Astrocyte (in vitro differentiated cells and primary cell): Measurements from ENCODE around the gene AURKAIP1. TPM values are rescaled to one million over a fixed set of nuclear protein-coding genes. Genes with fewer than 3 reads are reported as not detected.

ENCODE experiments used
- DNase-seq: peaks from one replicate; pipeline ENCODE4 v3.0.0-alpha.2; 2010; ENCODE audit warnings: low read depth
- FAIRE-seq: peaks from 2 replicates; lab custom pipeline; 2011; peaks lifted over from hg19 to GRCh38; lab: Jason Lieb, UNC
- H2AFZ ChIP-seq: 2 replicates; pipeline ENCODE4 v1.6.0; 2012; ENCODE audit warnings: low read depth, low read length, inconsistent platforms
- H3K27ac ChIP-seq: 2 replicates; pipeline ENCODE4 v1.5.1; 2011; ENCODE audit warnings: low read depth, low read length, inconsistent platforms
- H3K27me3 ChIP-seq: 2 replicates; pipeline ENCODE4 v1.6.0; 2011; ENCODE audit warnings: low read length, inconsistent platforms; ENCODE audit not compliant: insufficient read depth
- H3K36me3 ChIP-seq: 2 replicates; pipeline ENCODE4 v1.5.1; 2011; ENCODE audit warnings: low read length, inconsistent platforms; ENCODE audit not compliant: insufficient read depth
- H3K4me1 ChIP-seq: 2 replicates; pipeline ENCODE4 v1.5.1; 2011; ENCODE audit warnings: low read length, inconsistent platforms; ENCODE audit not compliant: insufficient read depth
- H3K4me2 ChIP-seq: 2 replicates; pipeline ENCODE4 v1.6.0; 2012; ENCODE audit warnings: low read length, inconsistent platforms
- H3K4me3 ChIP-seq: 2 replicates; pipeline ENCODE4 v1.5.1; 2011; ENCODE audit warnings: low read depth, mild to moderate bottlenecking, low read length, inconsistent platforms; ENCODE audit not compliant: insufficient read depth
- H3K79me2 ChIP-seq: 2 replicates; pipeline ENCODE4 v1.6.0; 2012; ENCODE audit warnings: mild to moderate bottlenecking, low read length, inconsistent platforms; ENCODE audit not compliant: insufficient read depth
- H3K9ac ChIP-seq: 2 replicates; pipeline ENCODE4 v1.6.0; 2012; ENCODE audit warnings: mild to moderate bottlenecking, low read length, inconsistent platforms
- H3K9me3 ChIP-seq: 2 replicates; pipeline ENCODE4 v1.5.1; 2012; ENCODE audit warnings: low read depth, mild to moderate bottlenecking, low read length, inconsistent platforms; ENCODE audit not compliant: insufficient read depth
- H4K20me1 ChIP-seq: 2 replicates; pipeline ENCODE4 v1.6.0; 2012; ENCODE audit warnings: low read length, inconsistent platforms; ENCODE audit not compliant: insufficient read depth
- H3K27ac Mint-ChIP-seq: one replicate; pipeline ENCODE4 v1.8.0; 2021; ENCODE audit warnings: mild to moderate bottlenecking, mixed read lengths; ENCODE audit not compliant: unreplicated experiment
- H3K27me3 Mint-ChIP-seq: one replicate; pipeline ENCODE4 v1.8.0; 2021; ENCODE audit warnings: low read depth, mixed read lengths; ENCODE audit not compliant: unreplicated experiment
- H3K36me3 Mint-ChIP-seq: one replicate; pipeline ENCODE4 v1.8.0; 2021; ENCODE audit warnings: low read depth, mixed read lengths; ENCODE audit not compliant: unreplicated experiment
- H3K4me1 Mint-ChIP-seq: one replicate; pipeline ENCODE4 v1.8.0; 2021; ENCODE audit warnings: low read depth, mixed read lengths; ENCODE audit not compliant: unreplicated experiment
- H3K4me3 Mint-ChIP-seq: one replicate; pipeline ENCODE4 v1.8.0; 2021; ENCODE audit warnings: mild to moderate bottlenecking, moderate library complexity, mixed read lengths; ENCODE audit not compliant: unreplicated experiment
- H3K9me3 Mint-ChIP-seq: one replicate; pipeline ENCODE4 v1.8.0; 2021; ENCODE audit warnings: mild to moderate bottlenecking, mixed read lengths; ENCODE audit not compliant: unreplicated experiment
- CTCF ChIP-seq: IDR thresholded peaks from 2 replicates; pipeline ENCODE4 v1.5.1; 2011; ENCODE audit warnings: low read depth, mild to moderate bottlenecking, inconsistent platforms, low read length, moderate library complexity; ENCODE audit not compliant: insufficient read depth
- EZH2 ChIP-seq: IDR thresholded peaks from 2 replicates; pipeline ENCODE4 v1.6.1; 2012; ENCODE audit warnings: mild to moderate bottlenecking, low read length, inconsistent platforms; ENCODE audit not compliant: insufficient read depth
- total RNA-seq: library from RNA; stranded (reverse); gene quantifications from 2 replicates; pipeline ENCODE4 v1.2.1, GENCODE V29; 2021

Gene AURKAIP1
- total RNA-seq, 1 donor from 2014 or later, result 135 TPM

DNA sequence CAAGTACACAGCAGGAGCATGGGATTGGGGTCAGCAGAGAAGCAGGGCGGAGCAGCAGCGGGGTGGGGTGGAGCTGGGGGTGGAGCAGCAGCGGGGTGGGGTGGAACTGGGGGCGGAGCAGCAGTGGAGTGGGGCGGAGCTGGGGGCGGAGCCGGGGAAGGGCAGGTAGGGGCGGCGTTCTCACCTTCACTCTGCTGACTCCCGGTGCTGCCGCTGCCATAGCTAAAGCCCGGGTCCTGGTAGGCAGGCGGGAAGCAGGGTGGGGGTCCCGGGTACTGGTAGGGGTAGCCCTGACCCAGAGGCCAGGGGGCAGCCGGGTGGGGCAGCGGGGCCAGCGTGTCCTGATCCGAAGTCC lies 37.2 kb downstream of the AURKAIP1 start:
- no peak overlapping the region for H3K9ac ChIP-seq
- H3K9me3 Mint-ChIP-seq, result no peaks in the 10 kb centered on the region
- DNase-seq (no peak), FAIRE-seq (no peak)
- H3K4me1 Mint-ChIP-seq, result peaks cover 2% of the 10 kb centered on the region
- H3K4me2 ChIP-seq, result no peak overlapping the region
- no peaks in the 10 kb centered on the region for H3K27me3 Mint-ChIP-seq
- H3K4me3 Mint-ChIP-seq, result no peak overlapping the region
- no peak for TF ChIP-seq CTCF
- no peak for TF ChIP-seq EZH2
- H3K27ac ChIP-seq, result no peak overlapping the region
- H3K36me3 Mint-ChIP-seq, result no peaks in the 10 kb centered on the region
- H4K20me1 ChIP-seq, result peaks cover 40% of the 10 kb centered on the region
- H3K4me3 ChIP-seq, result no peak overlapping the region
- H3K9me3 ChIP-seq, result no peaks in the 10 kb centered on the region
- no peak overlapping the region for H3K27ac Mint-ChIP-seq
- H3K36me3 ChIP-seq, result peaks cover 8% of the 10 kb centered on the region
- no peak overlapping the region for H2AFZ ChIP-seq
- peaks cover 18% of the 10 kb centered on the region for H3K79me2 ChIP-seq
- H3K4me1 ChIP-seq, result peaks cover 3% of the 10 kb centered on the region
- H3K27me3 ChIP-seq, result no peaks in the 10 kb centered on the region

DNA sequence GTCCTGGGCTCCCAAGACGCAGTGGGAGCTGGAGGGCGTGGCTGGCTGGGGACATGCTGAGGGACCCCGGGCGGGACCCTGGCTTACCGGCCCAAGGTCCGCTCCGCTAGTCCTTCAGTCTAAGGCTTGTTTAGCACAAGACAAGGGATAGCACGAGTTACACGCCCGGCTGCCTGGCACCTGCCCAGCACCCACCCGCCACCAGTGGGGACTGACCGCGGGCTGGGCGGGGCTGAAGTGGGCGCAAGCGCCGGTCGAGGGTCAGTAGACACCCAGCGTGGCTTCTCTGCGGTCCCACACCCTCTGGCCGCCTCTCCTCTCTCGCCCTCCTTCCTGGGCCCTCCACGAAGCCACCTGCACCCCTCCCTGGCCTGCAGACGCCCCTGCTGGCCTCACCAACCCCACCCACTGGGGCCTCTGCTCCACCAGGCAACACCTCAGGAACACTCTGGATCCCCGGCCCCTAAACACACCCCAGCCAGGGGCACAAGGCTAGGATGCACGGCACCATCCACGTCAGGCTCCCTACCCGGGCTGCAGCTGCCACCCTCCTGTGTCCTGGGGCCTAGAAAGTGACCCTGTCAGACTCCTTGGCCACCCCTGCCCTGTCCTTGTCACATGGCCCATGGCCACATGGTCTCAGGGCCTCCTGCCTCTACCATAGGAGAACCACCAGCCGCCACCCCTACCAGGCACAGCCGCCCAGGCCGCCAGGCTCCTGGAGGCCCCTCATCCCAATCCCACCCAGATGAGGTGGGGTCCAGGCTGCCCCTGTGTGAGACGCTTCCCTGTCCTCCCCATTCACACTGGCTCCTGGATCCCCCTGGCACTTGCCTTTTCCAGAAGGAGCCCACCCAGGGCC lies 37.8 kb downstream of the AURKAIP1 start:
- H3K36me3 Mint-ChIP-seq, result no peaks in the 10 kb centered on the region

More for the DNA sequence above, 37.8 kb downstream of the AURKAIP1 start:
- H3K9me3 ChIP-seq, result no peaks in the 10 kb centered on the region
- Mint-ChIP-seq H3K4me3 (no peak overlapping the region), H3K9me3 (no peaks in the 10 kb centered on the region), H3K27me3 (no peaks in the 10 kb centered on the region), H3K27ac (no peak overlapping the region), H3K4me1 (peaks cover 2% of the 10 kb centered on the region)
- H3K36me3 ChIP-seq, result peaks cover 8% of the 10 kb centered on the region
- DNase-seq, result no peak
- H3K4me1 ChIP-seq, result no peaks in the 10 kb centered on the region
- no peak for FAIRE-seq
- no peak overlapping the region for H3K4me3 ChIP-seq
- H4K20me1 ChIP-seq, result peaks cover 34% of the 10 kb centered on the region
- peaks cover 12% of the 10 kb centered on the region for H3K79me2 ChIP-seq
- no peak overlapping the region for H2AFZ ChIP-seq
- TF ChIP-seq CTCF (no peak), EZH2 (no peak)
- no peak overlapping the region for H3K27ac ChIP-seq
- no peaks in the 10 kb centered on the region for H3K27me3 ChIP-seq
- H3K9ac ChIP-seq, result no peak overlapping the region
- no peak overlapping the region for H3K4me2 ChIP-seq
